HG03108 (cell line): Measurements from ENCODE around the gene AOPEP.
A peak's percentile ranks its signal among the peaks of the same experiment; 100 is the strongest.
"Not testable (repeated sequence)": the region's sequence is repeated elsewhere in the genome, so short reads cannot be mapped to it uniquely, and the experiment has no call there.

Experiments
- ATAC-seq: cut with Tn5 transposase; IDR thresholded peaks from one replicate; pipeline ENCODE4 v1.9.1; 2021; ENCODE audit warnings: moderate library complexity; ENCODE audit not compliant: unreplicated experiment

The AOPEP gene

GRCh38 chr9:94837404-94837803 lies 110.9 kb downstream of the AOPEP start:
- ATAC-seq: no peak

- ATAC-seq: no peak
Observed at GRCh38 chr9:94839398-94839797, 112.9 kb downstream of the AOPEP start.

GRCh38 chr9:94840738-94841137 lies 114.2 kb downstream of the AOPEP start:
- ATAC-seq: no peak

GRCh38 chr9:94843134-94843533 lies 116.6 kb downstream of the AOPEP start:
- ATAC-seq: no peak

GRCh38 chr9:94846739-94847138 lies 120.2 kb downstream of the AOPEP start:
- ATAC-seq: no peak

GRCh38 chr9:94847486-94847885 lies 121.0 kb downstream of the AOPEP start:
- ATAC-seq: no peak

- not testable (repeated sequence) for ATAC-seq
Observed at GRCh38 chr9:94848791-94849190, 122.3 kb downstream of the AOPEP start.

GRCh38 chr9:94850540-94851434 lies 124.3 kb downstream of the AOPEP start:
- no peak for ATAC-seq

- ATAC-seq: no peak
Observed at GRCh38 chr9:94851467-94851866, 125.0 kb downstream of the AOPEP start.

GRCh38 chr9:94851892-94852291 lies 125.4 kb downstream of the AOPEP start:
- no peak for ATAC-seq

- no peak for ATAC-seq
Observed at GRCh38 chr9:94852373-94852772, 125.9 kb downstream of the AOPEP start.

- no peak for ATAC-seq
Observed at GRCh38 chr9:94853887-94854286, 127.4 kb downstream of the AOPEP start.

- ATAC-seq: no peak
Observed at GRCh38 chr9:94855903-94856302, 129.4 kb downstream of the AOPEP start.

- ATAC-seq: no peak
Observed at GRCh38 chr9:94857791-94858190, 131.3 kb downstream of the AOPEP start.

- no peak for ATAC-seq
Observed at GRCh38 chr9:94859226-94859625, 132.7 kb downstream of the AOPEP start.

- no peak for ATAC-seq
Observed at GRCh38 chr9:94859891-94860290, 133.4 kb downstream of the AOPEP start.

- peak; percentile 94 for ATAC-seq
Observed at GRCh38 chr9:94860678-94861588, 134.4 kb downstream of the AOPEP start.

GRCh38 chr9:94861589-94862272 lies 135.2 kb downstream of the AOPEP start:
- no peak for ATAC-seq

- no peak for ATAC-seq
Observed at GRCh38 chr9:94864196-94864595, 137.7 kb downstream of the AOPEP start.

GRCh38 chr9:94864862-94865509 lies 138.5 kb downstream of the AOPEP start:
- no peak for ATAC-seq
